HG03066 (cell line): ENCODE measurements around the gene CFAP251.

Experiments
- ATAC-seq: cut with Tn5 transposase; IDR thresholded peaks from one replicate; pipeline ENCODE4 v1.9.1; 2021; ENCODE audit warnings: low read depth; ENCODE audit not compliant: unreplicated experiment

Gene CFAP251

DNA sequence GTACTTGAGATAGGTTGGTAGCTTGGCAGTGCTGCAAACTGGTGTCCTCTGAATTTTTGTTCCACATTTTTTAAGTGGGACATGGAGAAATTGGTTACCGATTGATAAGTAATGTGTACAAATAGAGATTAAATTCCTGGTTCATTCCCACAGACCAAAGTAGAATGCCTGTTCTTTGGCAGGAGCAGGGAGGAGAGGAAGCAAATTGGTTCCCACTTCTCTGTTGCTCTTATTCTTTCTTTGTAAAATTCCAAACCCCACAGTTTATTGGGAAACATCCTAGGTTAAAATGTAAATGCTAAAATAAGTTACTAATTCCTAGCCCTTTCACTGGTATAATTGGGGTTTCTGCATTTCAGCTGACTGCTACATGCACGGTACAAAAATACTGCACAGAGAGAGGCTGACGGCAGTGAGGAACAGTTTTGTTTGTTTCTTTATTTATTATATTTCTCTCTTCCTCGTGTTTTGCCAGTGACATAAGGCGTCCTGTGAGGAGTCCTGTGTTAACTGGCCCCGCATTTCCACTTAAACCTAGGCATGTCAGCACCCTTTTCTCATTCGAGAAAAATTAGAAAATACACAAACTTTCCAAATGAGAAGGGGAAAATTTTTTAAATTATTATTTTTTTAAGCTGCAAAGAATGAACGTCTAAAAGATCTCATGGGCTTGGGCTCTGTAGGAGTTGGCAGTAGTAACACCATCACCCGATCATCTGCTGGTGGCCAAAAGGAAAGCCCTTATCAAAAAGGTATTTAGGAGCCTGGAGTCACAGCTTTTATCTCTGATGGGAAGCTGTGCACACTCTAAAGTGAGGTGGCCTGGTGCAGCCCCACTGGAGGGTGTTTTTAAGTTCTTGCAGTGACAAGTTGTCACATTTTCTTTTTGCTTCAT lies 77.9 kb downstream of the CFAP251 start:
- no peak for ATAC-seq

DNA sequence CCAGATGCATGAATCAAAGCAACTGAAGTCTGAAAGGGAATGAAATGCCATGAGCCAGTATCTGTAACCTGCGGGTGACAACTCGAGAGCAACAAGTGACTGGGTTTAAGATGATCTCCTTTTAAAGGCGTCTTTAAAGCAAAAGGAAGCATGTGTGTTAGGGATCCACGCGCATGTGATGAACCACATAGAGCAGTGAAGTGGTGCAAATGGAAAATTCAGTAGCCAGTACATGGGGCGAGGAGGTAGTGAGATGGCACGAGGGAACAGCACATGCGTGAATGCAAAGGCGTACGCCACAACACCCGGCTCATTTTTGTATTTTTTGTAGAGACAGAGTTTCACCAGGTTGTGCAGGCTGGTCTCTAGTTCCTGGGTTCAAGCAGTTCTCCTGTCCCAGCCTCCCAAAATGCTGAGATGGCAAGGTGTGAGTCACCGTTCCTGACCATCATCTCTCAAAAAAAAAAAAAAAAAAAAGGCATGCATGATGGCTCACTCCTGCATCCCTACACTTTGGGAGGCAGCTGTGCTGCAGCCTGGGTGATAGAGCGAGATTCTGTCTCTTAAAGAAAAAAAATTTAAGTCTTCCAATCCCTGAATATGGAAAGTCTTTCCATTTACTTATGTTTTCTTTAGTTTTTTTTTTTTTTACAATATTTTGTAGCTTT lies 78.7 kb downstream of the CFAP251 start:
- no peak for ATAC-seq

DNA sequence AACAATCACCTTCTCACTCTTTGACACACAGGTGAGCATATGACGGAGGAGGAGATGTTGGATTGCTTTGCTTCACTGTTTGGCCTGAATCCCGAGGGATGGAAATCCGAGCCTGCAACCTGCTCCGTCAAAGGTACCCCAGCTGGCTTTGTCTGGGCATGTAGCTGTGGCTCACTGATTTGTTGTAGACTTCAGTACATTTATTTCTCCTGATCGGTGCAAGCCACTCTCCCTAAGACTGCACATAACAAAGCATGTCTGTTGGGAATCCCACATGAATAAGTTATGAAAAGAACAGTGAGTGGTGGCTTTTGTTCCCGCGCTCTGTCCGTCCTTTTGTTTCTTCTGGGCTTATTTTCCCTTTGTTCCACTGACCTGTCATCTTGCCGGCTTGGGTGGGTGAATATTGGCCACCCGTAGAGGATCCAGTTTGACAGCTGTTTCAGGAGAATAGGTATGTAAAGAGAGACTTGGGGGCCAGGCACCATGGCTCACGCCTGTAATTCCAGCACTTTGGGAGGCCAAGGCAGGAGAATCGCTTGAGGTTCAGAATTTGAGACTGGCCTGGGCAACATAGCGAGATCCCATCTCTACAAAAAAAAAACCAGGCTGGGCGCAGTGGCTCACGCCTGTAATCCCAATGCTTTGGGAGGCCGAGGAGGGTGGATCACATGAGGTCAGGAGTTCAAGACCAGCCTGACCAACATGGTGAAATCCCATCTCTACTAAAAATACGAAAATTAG lies 83.2 kb downstream of the CFAP251 start:
- ATAC-seq, result no peak

DNA sequence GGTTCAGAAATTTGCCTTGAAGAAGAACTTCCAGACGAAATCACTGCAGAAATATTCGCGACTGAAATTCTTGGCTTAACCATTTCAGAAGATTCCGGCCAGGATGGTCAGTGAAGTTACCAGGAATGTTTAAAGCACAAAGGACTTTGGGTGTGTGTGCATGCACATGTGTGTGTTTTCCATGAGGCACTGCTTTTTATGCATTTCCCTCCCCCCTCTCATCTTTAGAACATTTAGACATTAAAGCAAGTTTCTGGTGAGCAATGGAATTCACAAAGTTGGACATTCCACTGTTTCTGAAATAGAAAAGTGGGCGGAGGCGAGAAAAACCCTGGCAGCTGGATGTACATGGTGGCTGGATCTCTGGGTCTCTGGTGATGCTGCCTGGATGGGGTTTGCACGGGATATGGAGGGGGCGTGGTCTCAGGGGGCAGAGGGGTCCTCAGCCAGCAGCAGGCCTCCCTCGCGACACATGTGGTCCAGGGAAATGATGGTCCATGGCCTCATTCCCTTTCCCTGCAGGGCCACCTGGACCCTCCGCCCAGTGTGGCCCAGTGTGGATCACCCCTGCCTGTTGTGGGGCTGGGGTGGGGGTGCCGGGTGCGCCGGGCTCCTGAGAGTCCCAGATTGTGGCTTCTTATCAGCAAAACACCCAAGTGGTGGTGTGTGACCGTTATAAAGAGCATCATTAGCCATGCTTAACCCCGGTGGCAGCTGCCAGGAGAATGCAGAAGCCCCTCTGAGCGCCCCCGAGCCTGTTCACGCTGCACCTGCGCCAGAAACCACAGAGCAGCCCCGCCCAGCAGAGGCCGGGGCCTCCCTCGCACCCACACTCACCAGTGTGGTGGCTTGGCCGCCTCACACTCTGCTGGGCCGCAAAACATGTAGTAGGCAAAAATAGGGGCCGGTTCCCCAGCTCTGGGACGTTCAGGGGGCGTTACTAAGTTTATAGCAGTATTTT lies 85.5 kb downstream of the CFAP251 start:
- ATAC-seq, result peak; percentile 71

DNA sequence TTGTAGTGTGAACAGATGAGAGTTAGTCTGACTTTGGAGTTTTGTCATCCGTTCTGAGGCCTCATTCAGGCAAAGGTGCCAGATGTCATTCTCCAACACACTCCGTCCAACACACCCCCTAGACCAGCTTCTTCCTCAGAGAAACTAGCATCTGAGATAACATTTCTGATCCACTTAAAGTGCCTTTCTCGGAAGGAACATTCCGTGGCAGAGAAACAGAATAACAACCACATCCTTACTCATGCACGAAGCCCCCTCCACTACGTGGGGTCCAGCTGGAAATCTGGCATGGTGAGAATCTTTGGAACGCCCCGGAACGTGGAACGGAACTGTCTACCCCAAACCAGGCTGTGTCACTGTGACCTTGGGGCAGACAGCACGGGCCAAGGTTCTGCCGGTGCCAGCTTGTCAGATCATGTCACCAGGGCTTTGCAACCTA lies 86.3 kb downstream of the CFAP251 start:
- no peak for ATAC-seq

DNA sequence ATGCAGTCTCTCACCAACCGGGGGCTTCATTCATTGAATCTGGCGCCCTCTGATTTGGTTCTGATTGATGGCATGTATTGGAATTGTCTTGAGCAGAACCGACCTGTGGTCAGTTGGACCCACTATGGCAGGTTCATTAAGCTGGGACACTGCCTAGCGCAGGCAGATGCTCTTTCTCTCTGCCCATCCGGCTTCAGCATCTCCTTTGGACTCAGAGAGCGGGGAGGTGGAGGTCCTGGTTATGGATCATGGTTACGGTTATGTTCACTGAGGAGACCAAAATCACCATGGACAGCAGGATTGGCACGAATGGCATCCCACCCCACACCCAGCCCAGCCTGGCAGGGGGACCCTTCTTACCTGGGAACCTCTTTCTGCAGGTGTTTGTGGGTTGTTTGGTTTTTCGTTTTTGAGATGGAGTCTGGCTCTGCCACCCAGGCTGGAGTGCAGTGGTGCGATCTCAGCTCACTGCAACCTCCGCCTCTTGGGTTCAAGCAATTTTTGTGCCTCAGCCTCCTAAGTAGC lies 86.9 kb downstream of the CFAP251 start:
- no peak for ATAC-seq

DNA sequence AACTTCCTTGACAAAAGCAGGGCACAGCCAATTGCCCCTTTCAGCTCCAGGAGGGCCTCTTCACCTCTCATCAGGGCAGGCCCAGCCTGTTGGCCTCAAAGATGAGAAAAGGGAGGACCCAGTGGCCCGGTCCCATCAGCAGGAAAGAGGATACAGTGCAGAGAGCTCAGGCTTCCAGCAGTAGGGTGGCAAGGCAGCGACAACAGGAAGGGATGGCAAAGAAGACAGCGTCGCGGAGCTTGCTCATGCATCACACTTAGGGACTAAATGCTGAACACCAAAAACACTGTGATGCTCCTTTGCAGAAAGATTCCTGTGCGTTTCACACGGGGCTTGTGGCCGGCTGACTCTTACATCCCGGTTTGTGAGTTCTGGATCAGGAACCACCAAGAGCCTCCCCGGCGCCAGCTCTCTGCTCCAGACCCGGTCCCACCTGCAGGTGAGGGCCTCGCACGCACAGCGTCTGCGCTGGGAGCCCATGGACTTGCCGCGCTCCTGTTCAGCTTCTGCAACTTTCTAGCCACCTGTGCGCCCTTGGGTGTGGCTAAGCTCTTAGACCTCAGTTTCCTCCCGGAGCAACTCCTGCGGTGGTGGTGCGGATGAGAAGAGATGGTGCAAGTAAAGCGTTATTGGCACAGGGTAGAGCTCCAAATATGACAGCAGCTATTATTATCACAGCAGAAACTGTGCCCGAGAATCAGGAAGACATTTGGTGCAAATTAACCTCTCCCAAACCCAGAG lies 88.0 kb downstream of the CFAP251 start:
- ATAC-seq, result no peak

DNA sequence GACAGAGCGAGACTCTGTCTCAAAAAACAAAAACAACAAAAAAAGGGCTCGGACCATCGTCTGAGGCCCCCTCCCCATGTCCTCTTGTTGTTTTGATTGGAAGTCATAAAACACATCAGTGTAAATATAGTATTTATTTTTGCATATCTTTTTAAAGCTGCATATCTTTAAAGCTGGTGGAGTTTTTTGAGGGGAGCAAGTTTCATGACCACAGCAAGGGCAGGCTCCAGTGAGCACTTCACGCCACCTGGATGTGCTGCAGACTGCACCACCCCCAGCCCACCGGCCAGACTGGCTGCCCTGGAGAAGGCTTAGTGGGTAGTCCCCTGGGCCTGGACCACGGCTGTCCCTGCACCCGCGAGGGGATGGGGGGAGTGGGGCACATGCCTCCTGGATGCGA lies 91.3 kb downstream of the CFAP251 start:
- ATAC-seq, result no peak

DNA sequence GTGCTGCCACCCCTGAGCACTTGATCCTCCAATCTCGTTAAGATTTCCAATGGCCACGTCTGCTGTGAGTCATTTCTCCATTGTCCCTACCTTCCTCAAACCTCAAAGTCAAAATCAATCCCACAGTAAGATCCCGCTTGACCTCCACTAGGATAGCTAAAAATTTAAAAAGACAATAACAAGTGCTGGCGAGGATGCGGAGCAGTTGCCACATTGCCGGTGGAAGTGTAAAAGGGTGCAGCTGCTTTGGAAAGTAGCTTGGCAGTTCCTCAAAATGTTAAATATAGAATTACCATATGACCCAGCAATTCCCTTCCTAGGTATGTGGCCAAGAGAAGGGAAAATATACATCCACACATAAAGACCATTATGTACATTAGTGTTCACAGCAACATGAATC lies 93.8 kb downstream of the CFAP251 start:
- no peak for ATAC-seq

DNA sequence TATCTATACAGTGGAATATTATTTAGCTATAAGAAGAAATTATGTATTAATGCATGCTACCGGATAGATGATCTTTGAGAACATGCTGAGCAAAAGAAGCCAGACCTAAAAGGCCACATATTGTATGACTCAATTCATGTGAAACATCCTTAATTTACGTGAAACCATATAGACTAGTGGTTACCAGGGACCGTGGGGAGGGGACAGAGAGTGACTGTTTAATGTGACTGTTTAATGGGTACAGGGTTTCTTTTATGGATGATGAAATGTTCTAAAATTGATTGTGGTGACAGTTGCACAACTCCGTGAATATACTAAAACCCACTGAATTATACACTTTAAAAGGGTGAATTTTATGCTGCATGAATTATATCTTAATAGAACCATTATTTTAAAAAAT lies 94.7 kb downstream of the CFAP251 start:
- ATAC-seq, result no peak

DNA sequence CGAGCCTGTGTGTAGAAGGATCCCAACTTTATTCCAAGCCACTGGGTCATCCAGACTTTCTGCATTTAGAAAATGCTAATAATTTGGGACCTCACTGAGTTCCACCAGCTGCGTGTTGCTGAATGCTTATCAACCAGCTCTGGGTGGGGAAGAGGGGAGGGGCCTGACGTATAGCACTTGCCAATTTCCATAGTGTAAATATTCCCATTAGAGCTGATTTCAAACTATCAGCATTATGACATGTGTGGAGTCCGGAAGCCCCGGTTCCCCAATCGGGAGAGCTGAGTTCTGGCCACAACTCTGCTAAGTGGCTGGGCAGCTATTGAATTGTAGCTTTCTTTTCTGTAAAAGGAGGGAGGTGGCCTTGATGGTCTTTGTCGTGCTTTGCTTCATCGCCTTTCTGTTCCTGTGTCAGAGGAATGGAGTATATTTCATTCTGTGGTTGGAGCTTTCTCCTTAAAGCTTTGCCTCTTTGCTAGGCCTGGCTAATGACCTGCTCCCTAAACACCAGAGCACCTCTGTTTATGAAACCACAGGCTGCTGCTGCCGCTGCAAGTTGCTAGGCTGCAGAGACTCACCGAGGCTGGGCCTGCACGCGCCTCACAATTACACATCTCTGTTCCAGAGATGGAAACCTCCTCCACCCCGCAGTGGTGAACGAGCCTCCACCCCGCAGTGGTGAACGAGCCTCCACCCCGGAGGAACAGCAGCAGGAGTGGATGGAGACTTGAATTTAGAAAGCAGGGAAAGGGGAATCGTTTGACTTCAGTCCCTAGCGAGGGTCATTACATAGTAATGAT lies 95.6 kb downstream of the CFAP251 start:
- no peak for ATAC-seq

DNA sequence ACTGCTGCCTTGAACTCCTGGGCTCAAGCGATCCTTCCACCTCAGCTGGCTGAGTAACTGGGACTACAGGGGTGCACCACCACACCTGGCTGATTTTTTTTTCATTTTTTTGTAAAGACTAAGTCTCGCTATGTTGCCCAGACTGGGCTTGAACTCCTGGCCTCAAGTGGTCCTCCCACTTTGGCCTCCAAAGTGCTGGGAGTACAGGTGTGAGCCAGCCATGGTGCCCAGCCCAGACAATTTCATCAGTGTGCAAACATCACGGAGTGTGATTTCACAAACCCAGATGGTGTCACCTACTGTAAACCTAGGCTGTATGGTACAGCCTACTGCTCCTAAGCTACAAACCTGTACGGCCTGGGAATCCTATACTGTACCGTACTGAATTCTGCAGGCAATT lies 96.4 kb downstream of the CFAP251 start:
- no peak for ATAC-seq

DNA sequence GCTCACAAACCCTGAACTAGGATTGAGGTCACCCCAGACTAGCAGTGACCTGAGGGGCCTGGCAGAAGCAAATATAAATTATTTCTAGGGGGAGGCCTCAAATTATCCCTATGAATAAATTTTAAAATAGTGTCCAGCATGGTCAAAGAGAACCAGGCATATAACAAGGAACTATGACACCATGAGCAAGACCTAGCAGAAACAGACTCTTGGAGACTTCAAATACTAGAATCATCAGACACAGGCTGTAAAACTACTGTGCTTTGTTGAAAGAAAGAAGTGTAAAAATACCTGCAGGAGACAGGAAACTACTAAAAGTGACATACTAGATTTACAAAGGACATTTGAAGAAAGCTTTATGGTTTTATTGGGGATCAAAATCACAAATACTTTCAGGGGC lies 100.1 kb downstream of the CFAP251 start:
- ATAC-seq, result no peak

DNA sequence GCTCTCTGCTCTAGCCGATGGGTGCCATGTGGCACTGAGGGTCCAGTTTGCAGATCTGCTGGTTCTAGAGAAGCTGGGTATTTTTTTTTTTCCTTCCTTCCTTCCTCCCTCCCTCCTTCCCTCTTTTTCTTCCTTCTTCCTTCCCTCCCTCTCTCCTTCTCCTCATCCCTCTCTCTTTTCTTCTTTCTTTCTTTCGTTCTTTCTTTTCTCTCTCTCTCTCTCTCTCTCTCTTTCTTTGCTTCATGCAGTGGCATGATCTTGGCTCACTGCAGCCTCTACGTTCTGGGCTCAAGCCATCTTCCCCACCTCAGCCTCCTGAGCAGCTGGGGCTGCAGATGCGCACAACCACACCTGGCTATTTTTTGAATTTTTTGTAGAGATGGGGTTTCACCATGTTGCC lies 100.5 kb downstream of the CFAP251 start:
- no peak for ATAC-seq

DNA sequence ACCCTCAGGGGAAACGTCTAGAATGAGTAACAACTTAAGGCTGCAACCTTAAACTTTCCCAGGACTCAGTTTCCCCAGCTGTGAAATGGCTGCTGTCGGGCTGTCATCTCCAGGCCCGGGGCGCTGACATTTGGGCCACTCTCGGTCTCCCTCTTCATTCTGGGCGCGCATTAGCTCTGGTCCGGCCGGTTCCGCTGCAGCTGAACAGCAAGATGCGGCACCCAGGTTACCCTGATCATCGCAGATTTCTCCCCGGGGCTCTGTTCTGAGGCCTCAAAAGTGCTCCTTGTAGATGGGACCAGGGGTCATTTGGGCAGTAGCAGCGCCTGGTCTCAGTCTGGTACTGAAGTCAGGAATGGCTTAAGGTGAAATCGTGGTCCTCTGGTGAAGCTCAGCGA lies 102.4 kb downstream of the CFAP251 start:
- ATAC-seq, result no peak

DNA sequence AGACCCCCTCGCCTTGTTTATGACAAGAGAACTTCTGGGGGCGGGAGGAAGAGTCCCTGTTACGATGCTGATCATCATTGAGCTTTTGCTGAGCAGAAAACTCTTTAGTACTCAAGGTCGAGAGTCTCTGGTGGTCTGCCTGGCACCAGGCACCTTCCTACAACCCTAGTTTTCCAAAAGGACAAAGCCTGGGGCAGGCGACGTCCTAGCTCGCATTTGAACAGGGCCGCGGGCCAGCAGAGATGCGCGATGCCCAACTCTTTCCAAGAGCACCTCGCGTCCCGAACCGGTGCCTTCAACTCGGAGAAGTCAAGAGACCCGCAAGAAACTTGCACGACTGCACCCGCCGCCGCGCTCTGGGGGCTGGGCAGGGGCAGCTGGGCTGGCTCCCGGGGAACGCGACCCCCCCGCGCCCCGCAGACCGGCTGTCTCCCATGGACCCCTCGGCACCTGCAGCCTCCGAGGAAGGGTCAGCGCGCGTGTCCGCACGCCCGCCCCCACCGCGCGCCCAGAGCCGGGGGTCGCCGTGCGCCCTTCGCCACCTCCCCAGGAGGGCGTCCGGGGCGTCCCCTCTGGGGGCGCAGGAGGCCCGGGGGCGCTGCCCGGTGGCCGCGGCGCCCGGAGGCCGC lies 102.9 kb downstream of the CFAP251 start:
- ATAC-seq, result no peak

DNA sequence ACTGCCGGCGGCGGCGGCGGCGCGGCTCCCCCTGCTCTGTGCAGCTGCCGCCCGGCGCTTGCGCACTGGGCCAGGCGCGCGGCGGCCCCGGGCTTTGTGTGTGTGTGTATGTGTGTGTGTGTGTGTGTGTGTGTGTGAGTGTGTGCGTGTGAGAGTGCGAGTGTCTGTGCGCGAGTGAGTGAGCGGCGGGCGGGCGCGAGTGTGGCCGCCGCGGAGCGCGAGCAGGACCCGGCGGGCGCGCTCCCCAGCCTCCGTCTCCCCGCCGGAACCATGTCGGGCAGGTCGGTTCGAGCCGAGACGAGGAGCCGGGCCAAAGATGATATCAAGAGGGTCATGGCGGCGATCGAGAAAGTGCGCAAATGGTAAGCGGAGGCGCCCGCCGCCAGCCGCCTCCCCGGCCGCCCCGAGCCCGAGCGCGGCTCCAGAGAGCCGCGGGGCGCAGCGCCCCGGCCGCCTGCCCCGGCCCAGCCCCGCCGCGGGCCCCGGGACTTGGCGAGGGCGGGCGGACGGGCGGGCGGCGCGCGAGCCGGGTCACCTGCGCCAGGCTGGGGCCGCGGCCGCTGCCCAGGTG lies 103.5 kb downstream of the CFAP251 start, which contains the start of gene BCL7A:
Gene BCL7A, plus strand, starts transcription at position 63 of the 571 bp plus-strand sequence. Its CDS starts 208 bp downstream, at position 271.
- no peak for ATAC-seq
